Kasumi-1 (cell line): Measurements from ENCODE around the gene MEIOB.
"Not testable (repeated sequence)": the region's sequence is repeated elsewhere in the genome, so short reads cannot be mapped to it uniquely, and the experiment has no call there.

Experiments
- DNase-seq, 2 experiments: peaks; one replicate each; lab custom pipeline; 2025; lab: John Stamatoyannopoulos, UW

MEIOB gene

GRCh38 chr16:1871974-1872635 lies at the start of gene MEIOB:
Gene MEIOB, minus strand, starts transcription at chr16:1872164. Its CDS starts 3,989 bp downstream, at chr16:1868175.
- DNase-seq: no peak

GRCh38 chr16:1920727-1921171 lies 48.8 kb upstream of the MEIOB start:
- DNase-seq: no peak

GRCh38 chr16:1920122-1920521 lies 48.2 kb upstream of the MEIOB start:
- DNase-seq: not testable (repeated sequence)

- DNase-seq: no peak
Measured at GRCh38 chr16:1919327-1919998, 47.5 kb upstream of the MEIOB start.

DNA sequence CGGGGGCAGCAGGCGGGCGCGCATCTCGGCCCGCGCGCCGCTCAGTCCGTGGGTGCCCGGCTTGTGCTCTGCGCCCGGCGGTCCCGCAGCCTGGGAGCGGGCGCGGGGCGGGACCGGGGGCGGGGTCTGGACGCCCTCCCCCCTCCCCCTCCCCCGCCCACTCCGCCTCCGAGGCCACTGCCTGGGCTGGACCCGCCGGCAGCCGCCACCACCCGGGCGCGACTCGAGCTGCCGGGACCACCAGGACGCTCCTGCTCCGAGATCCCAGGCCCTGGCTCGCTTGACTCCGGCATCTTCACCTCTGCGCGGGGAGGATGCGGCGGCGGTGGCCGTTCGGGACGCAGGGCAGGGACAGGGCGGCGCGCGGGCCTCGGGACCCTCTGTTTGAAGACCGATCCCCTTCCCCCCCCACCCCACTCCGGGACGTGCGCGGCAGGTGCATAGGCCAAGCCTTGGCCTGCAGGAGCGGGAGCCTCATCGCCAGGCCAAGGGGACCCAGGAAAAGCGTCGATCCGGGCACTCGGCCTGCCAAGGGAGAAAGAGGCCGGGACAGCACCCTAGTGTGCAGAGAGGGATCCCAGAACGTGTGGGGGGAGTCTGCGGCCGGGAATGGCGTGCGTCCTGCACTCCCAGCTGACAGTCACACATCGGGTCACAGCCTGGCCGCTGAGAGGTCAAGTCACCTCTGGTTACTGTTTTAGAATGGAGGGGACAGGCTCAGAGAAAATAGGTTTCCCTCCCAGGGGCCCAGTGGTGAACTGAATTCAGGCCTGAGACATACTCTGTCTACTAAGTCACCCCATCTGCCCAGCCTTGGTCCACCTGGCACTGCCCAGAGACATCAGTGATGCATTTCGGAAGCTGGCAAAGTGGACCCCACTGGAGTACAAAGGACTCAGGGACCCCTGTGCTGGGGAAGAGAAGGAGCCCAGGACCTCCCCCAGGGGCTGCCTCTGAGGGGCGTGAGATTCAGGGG lies 46.7 kb upstream of the MEIOB start, which contains the start of gene HS3ST6:
Gene HS3ST6 (minus strand): TSS at position 65 of the 976 bp plus-strand sequence. CDS start 92 bp downstream, outside the sequence.
- no peak for DNase-seq

GRCh38 chr16:1917665-1918350 lies 45.8 kb upstream of the MEIOB start:
- no peak for DNase-seq

DNA sequence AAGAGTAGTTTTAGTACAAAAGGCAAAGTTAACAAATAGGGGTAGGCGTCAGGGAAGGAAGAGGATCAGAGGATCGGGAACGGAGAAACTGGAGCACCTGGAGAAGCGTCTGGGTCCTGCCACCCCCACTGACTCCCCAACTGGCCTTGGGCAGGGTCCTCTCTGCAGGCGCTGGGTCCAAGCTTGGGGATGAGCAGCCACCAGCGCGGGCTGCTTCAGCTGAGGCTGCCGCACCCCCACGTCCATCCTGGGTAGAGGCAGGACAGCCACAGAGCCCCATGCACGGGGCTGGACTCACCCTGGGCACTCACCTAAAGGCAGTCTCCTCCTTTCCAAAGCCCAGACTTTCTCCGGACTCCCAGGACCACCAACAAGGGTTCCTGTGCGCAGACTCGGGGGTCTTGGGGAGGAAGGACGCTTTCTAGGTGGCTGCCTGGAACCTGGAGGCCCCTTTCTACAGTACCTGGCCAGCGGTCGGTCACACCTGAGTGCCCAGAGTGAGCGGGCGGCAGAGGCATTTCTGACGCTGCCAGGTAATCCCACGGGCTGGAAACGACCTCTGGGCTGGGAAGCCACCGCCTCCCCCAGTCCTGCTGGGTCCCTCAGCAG lies 45.2 kb upstream of the MEIOB start:
- no peak for DNase-seq

- no peak for DNase-seq
Measured at GRCh38 chr16:1916640-1916990, 44.7 kb upstream of the MEIOB start.

- DNase-seq: no peak
Measured at GRCh38 chr16:1915732-1916639, 44.0 kb upstream of the MEIOB start.

- no peak for DNase-seq
Measured at GRCh38 chr16:1914988-1915387, 43.0 kb upstream of the MEIOB start.

DNA sequence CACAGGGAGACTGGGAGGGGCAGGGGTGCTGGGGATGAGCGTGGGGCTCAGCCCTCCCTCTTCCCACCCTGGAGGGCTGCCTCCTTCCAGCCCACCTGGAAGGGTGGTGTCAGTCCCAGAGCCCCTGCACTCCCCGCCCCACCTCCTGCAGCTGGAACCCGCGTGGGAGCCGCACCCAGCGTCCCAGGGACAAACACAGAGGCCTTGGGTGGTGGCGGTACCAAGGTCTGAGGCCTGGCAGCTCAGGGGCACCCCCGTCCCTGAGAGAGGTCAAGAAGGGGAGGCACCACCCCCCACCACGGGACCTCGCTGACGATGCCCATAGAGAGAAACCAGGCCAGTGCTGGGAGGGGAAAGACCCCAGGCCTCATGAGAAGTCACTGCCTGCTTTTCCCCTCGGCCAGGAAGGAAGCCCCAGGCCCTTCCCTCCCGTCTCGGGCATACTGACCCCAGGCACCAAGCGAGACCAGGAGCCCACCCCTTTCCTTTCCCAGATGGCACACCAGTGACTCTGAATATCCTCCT lies 42.2 kb upstream of the MEIOB start:
- DNase-seq: no peak

DNA sequence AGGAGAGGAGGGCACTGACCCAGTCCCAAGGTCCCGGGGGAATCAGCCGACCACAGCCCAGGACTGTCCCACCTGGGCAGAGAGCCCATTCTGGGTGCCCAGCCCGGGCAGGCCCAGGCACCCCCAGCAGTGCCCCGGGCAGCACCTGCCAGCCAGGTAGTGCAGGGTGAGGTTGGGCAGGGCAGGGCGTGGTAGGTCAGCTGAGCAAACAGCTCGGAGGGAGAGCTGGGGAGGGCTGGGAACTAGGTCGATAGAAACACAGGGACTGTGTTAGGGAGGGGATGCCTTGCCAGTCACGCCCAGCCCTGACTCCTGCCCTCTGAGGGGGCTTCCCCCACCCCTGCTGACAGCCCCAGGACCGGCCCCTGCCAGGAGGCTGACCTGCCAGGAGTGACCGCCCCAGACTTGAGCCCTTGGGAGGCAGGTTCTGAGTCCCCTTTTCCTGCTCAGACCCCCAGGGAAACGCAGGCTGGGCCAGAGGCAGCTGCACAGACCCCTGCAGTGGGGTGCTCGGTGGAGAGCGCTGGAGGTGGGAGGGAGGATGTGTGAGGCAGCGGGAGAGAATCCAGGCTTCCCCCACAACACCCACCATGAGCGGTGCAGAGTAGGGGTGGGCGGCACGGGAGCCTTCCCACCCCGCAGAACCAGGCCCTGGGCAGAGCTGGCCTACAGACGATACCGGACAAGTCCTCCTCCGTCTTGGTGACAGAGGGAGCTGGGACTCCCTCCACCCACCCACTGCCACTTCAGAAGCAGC lies 41.5 kb upstream of the MEIOB start:
- no peak for DNase-seq

DNA sequence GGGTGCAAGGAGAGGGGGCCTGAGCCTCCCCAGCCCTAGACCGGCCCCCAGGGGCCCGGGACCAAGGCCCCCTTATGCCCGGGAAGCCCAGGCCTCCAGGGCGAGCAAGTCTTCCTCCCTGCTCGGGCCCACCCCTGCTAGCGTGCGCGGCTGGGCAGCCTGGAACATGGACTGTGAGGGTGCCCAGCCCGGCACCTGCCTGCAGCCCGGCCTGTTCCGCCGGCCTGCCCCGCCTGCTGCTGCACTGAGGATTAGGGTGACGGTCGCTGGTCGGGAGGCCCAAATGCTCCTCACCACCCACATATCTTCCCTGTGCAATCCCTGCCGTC lies 40.2 kb upstream of the MEIOB start:
- no peak for DNase-seq

- no peak for DNase-seq
Measured at GRCh38 chr16:1911467-1912214, 39.7 kb upstream of the MEIOB start.

GRCh38 chr16:1909561-1910231 lies 37.7 kb upstream of the MEIOB start:
- DNase-seq: no peak

DNA sequence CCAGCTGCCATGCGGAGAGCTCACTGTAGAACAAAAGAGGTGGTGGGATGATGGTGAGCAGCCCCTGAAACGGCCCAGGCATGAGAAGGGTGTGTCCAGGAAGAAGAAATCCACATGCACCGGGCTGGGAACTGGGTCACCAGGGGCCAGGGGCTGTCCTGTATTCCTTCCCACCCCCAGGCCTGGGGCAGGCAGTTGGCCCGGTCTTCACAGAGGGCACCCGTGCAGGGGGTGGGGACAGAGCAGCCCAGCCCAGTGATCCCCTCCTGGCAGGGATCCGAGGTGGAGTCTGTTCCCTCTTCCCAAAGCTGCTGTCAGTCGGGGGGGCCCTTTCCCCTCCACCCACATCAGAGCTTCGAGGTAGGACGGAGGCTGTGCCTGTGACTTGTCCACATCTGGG lies 37.0 kb upstream of the MEIOB start:
- no peak for DNase-seq

DNA sequence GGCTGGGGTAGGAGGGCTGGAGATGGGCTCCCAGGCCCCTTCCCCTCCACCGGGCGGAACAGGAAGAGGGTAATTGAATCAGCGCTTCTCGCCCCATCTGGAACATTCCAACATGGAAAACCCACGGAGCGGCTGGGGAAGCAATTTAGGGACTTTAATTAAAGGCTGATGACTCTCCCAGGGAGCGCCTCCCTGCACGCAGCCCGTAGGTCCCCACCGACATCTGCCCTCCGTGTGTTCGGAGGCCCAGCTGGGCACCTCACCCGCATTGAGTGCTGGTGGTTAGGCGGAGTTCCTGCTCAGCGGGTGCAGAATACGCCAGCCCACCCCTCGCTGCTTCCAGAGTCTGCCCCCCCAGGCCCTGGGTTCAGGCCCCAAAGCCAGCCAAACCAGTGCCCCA lies 36.2 kb upstream of the MEIOB start:
- no peak for DNase-seq

DNA sequence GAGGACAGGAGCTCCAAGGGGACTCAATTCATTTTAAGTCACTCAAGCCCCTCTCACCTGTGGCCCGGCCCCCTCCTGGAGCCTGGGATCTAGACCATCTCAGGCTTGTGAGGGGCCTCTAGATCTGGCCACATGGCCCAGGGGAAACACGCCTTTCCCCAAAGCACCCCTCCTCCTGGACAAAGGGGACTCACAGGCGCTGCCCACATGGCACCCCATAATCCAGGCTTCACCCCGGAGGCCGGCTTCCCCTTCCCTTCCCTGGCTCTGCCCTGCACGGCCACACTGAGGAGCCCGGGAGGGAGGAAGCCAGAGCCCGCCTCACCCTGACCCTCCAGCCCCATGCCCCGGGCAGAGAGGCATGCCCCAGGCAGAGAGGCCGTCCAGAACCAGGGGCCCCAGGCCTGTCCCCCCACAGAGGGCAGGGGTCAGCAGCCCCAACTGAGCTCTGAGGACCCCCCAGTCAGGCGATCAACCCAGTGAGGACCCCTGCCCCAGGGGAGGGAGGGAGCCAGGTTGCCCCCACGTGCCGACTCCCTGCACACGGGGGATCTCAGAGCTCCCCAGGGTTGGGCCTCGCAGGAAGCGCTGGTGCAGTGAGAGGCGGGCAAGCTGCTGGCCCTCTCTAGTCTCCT lies 35.4 kb upstream of the MEIOB start:
- DNase-seq: no peak
